Vagina (tissue), 2 donors: ENCODE data around the gene LRRC47. TPM values are rescaled to one million over a fixed set of nuclear protein-coding genes. Genes with fewer than 3 reads are reported as not detected.

Experiments used
- DNase-seq, 2 donors: peaks; one replicate each; pipeline ENCODE4 v3.0.0-alpha.2; 2017; ENCODE audit errors: extremely low spot score in 2 of 2
- H3K27ac ChIP-seq: fragments of 200-600 bp; sonication (generic); one replicate; pipeline ENCODE4 v1.5.1; 2019
- H3K27me3 ChIP-seq: fragments of 200-600 bp; sonication (generic); one replicate; pipeline ENCODE4 v1.5.1; 2019
- H3K36me3 ChIP-seq, 2 donors: fragments of 200-600 bp; sonication (generic); one replicate each; pipeline ENCODE4 v1.5.1; 2017 to 2019
- H3K4me1 ChIP-seq: fragments of 200-600 bp; sonication (generic); one replicate; pipeline ENCODE4 v1.5.1; 2019
- H3K4me3 ChIP-seq, 2 donors: fragments of 200-600 bp; sonication (generic); 1 replicate in 1 of 2; 2 replicates in 1 of 2; pipeline ENCODE4 v1.5.1; 2016 to 2019
- H3K9me3 ChIP-seq: fragments of 200-600 bp; sonication (generic); one replicate; pipeline ENCODE4 v1.5.1; 2019
- CTCF ChIP-seq, 3 experiments: fragments of 450-650 bp in 2 of 3; fragments of 200-600 bp in 1 of 3; sonication (generic) in 1 of 3; IDR thresholded peaks; one replicate each; pipeline ENCODE4 v1.5.1; 2017 to 2019; ENCODE audit warnings: antibody characterized with exemption in 3 of 3, mild to moderate bottlenecking in 2 of 3, moderate library complexity in 2 of 3
- POLR2A ChIP-seq, 2 donors: fragments of 450-650 bp; IDR thresholded peaks; one replicate each; pipeline ENCODE4 v1.6.1; 2017; ENCODE audit warnings: antibody characterized with exemption in 2 of 2, mild to moderate bottlenecking in 2 of 2, moderate library complexity in 2 of 2
- POLR2AphosphoS5 ChIP-seq, 2 donors: sonication (generic); formaldehyde crosslinking; IDR thresholded peaks; one replicate each; pipeline ENCODE4 v1.9.0; 2017; ENCODE audit warnings: antibody characterized with exemption in 2 of 2, mild to moderate bottlenecking in 2 of 2, low read depth in 1 of 2; ENCODE audit not compliant: insufficient read depth in 1 of 2
- intact Hi-C: fragments of 100-400 bp; cut with DNase I; formaldehyde crosslinking; loops from one replicate; pipeline ENCODE4 v1.15.1; 2023
- total RNA-seq: library from RNA; depleted of rRNA; stranded (reverse); fragments of >200 nt; gene quantifications from one replicate; pipeline ENCODE4 v1.2.3, GENCODE V29; 2016

Gene LRRC47
- total RNA-seq, 1 donor from 2014 or later: 32.4 TPM

- peaks cover 23% of the 10 kb centered on the region for H3K4me1 ChIP-seq
- H3K27me3 ChIP-seq: no peaks in the 10 kb centered on the region
- intact Hi-C loops: no loop called here
- peaks cover 0 to 46% of the 10 kb centered on the region in 2 donors for H3K36me3 ChIP-seq
- no peaks in the 10 kb centered on the region for H3K9me3 ChIP-seq
- no peak overlapping the region for H3K4me3 ChIP-seq
- no peak overlapping the region for H3K27ac ChIP-seq
- TF ChIP-seq POLR2A (IDR thresholded peaks at IDR 0.05) (no peak), POLR2AphosphoS5 (IDR thresholded peaks at IDR 0.05; ENCODE audit: insufficient read depth in 1 of 2, low read depth in 1 of 2) (no peak), CTCF (IDR thresholded peaks at IDR 0.05) (no peak)
- DNase-seq: no peak
Observed at GRCh38 chr1:3741566-3742438, 54.5 kb downstream of the LRRC47 start.

GRCh38 chr1:3740752-3741151 is 55.5 kb downstream of the LRRC47 start:
- TF ChIP-seq CTCF (IDR thresholded peaks at IDR 0.05) (no peak), POLR2AphosphoS5 (IDR thresholded peaks at IDR 0.05; ENCODE audit: insufficient read depth in 1 of 2, low read depth in 1 of 2) (no peak), POLR2A (IDR thresholded peaks at IDR 0.05) (no peak)
- H3K27ac ChIP-seq: no peak overlapping the region
- no peaks in the 10 kb centered on the region for H3K9me3 ChIP-seq
- H3K4me1 ChIP-seq: peaks cover 13% of the 10 kb centered on the region
- DNase-seq: no peak
- H3K4me3 ChIP-seq: no peak overlapping the region
- intact Hi-C loops: no loop called here
- H3K36me3 ChIP-seq: peaks cover 0 to 46% of the 10 kb centered on the region in 2 donors
- no peaks in the 10 kb centered on the region for H3K27me3 ChIP-seq

DNA sequence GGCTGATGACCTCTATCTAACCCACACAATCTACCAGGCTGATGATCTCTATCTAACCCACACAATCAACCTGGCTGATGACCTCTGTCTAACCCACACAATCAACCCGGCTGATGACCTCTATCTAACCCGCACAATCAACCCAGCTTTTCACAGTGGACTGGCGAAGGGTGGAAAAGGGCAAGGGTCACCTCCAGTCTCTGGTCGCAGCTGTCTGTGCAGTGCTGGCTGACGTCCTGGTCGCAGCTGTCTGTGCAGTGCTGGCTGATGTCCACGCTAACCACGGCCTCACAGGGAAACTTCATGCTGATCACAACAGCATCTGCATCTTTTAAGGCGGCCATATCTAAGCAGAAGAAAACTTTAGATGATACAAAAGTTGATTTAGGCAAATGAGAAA is 56.3 kb downstream of the LRRC47 start:
- peaks cover 0 to 46% of the 10 kb centered on the region in 2 donors for H3K36me3 ChIP-seq
- no peak overlapping the region for H3K4me3 ChIP-seq
- DNase-seq: no peak
- intact Hi-C loops: no loop called here
- no peak for TF ChIP-seq POLR2A (IDR thresholded peaks at IDR 0.05)
- TF ChIP-seq CTCF (IDR thresholded peaks at IDR 0.05): no peak
- no peak for TF ChIP-seq POLR2AphosphoS5 (IDR thresholded peaks at IDR 0.05; ENCODE audit: insufficient read depth in 1 of 2, low read depth in 1 of 2)
- H3K4me1 ChIP-seq: peaks cover 7% of the 10 kb centered on the region
- no peak overlapping the region for H3K27ac ChIP-seq
- H3K9me3 ChIP-seq: no peaks in the 10 kb centered on the region
- H3K27me3 ChIP-seq: no peaks in the 10 kb centered on the region

DNA sequence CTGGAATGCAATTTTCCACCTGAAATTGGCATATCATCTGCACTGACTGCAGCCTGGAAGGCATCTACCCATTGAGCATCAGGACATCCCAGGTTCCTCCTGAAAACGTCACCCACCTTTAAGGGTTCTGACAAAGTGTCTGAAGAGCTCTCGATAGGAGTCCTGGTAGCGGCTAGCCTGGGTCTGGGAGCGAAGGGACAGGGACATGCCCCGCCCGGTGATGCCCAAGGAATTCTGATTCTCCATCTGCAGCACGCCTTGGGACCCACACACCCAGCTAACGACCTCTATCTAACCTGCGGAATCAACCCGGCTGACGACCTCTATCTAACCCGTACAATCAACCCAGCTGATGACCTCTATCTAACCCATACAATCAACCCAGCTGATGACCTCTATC is 57.4 kb downstream of the LRRC47 start:
- no peak overlapping the region for H3K4me3 ChIP-seq
- no peaks in the 10 kb centered on the region for H3K27me3 ChIP-seq
- no peak for DNase-seq
- intact Hi-C loops: no loop called here
- peaks cover 0 to 46% of the 10 kb centered on the region in 2 donors for H3K36me3 ChIP-seq
- no peak for TF ChIP-seq POLR2A (IDR thresholded peaks at IDR 0.05)
- no peak for TF ChIP-seq POLR2AphosphoS5 (IDR thresholded peaks at IDR 0.05; ENCODE audit: insufficient read depth in 1 of 2, low read depth in 1 of 2)
- TF ChIP-seq CTCF (IDR thresholded peaks at IDR 0.05): no peak
- H3K27ac ChIP-seq: no peak overlapping the region
- no peaks in the 10 kb centered on the region for H3K9me3 ChIP-seq
- no peaks in the 10 kb centered on the region for H3K4me1 ChIP-seq

GRCh38 chr1:3736708-3737107 is 59.6 kb downstream of the LRRC47 start:
- H3K27me3 ChIP-seq: no peaks in the 10 kb centered on the region
- H3K4me1 ChIP-seq: no peaks in the 10 kb centered on the region
- no peaks in the 10 kb centered on the region for H3K9me3 ChIP-seq
- intact Hi-C loops: no loop called here
- DNase-seq: no peak
- H3K27ac ChIP-seq: no peak overlapping the region
- H3K4me3 ChIP-seq: no peak overlapping the region
- H3K36me3 ChIP-seq: peaks cover 0 to 31% of the 10 kb centered on the region in 2 donors
- TF ChIP-seq POLR2A (IDR thresholded peaks at IDR 0.05): no peak
- TF ChIP-seq POLR2AphosphoS5 (IDR thresholded peaks at IDR 0.05; ENCODE audit: insufficient read depth in 1 of 2, low read depth in 1 of 2): no peak
- no peak for TF ChIP-seq CTCF (IDR thresholded peaks at IDR 0.05)
